Keratinocyte (primary cell): ENCODE data around the gene STEAP3.

ENCODE experiments used
- CTCF ChIP-seq, 3 experiments: IDR thresholded peaks in 1 of 3; conservative IDR thresholded peaks in 1 of 3; optimal IDR thresholded peaks in 1 of 3; 2 replicates in 2 of 3; 3 replicates in 1 of 3; pipeline versions ENCODE3 to v1.5.1; 2011; ENCODE audit warnings: low read length in 3 of 3, mild to moderate bottlenecking in 3 of 3, moderate library complexity in 2 of 3, control low read depth in 1 of 3, inconsistent platforms in 1 of 3; ENCODE audit not compliant: insufficient read depth in 2 of 3; ENCODE audit errors: extremely low read depth in 1 of 3
- EZH2 ChIP-seq: IDR thresholded peaks from one replicate; pipeline ENCODE4 v1.6.1; 2012; ENCODE audit warnings: inconsistent platforms, mild to moderate bottlenecking, low read length, moderate library complexity

- TF ChIP-seq CTCF (optimal IDR thresholded peaks at IDR 0.05 in 1 of 3, IDR thresholded peaks at IDR 0.05 in 1 of 3, conservative IDR thresholded peaks at IDR 0.05 in 1 of 3; ENCODE audit: extremely low read depth in 1 of 3, insufficient read depth in 2 of 3, low read length in 3 of 3), result no peak
- no peak for TF ChIP-seq EZH2
Observed at GRCh38 chr2:119216994-119217393, 6.6 kb upstream of the STEAP3 start.
